Measurements from ENCODE around the gene MYZAP.

Gene MYZAP

GRCh38 chr15:57545995-57546394 lies 45.7 kb upstream of the MYZAP start:
- H3K27ac ChIP-seq (replicated peaks): no peak overlapping the region
- TF ChIP-seq, protein P1, sequence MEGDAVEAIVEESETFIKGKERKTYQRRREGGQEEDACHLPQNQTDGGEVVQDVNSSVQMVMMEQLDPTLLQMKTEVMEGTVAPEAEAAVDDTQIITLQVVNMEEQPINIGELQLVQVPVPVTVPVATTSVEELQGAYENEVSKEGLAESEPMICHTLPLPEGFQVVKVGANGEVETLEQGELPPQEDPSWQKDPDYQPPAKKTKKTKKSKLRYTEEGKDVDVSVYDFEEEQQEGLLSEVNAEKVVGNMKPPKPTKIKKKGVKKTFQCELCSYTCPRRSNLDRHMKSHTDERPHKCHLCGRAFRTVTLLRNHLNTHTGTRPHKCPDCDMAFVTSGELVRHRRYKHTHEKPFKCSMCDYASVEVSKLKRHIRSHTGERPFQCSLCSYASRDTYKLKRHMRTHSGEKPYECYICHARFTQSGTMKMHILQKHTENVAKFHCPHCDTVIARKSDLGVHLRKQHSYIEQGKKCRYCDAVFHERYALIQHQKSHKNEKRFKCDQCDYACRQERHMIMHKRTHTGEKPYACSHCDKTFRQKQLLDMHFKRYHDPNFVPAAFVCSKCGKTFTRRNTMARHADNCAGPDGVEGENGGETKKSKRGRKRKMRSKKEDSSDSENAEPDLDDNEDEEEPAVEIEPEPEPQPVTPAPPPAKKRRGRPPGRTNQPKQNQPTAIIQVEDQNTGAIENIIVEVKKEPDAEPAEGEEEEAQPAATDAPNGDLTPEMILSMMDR (IDR thresholded peaks at IDR 0.05; ENCODE audit: insufficient read depth, low read length): no peak
- TF ChIP-seq GABPA (IDR thresholded peaks at IDR 0.05; ENCODE audit: low read depth) (no peak), REST (IDR thresholded peaks at IDR 0.05; ENCODE audit: insufficient replicate concordance, low read depth) (no peak), POLR2AphosphoS5 (IDR thresholded peaks at IDR 0.05; ENCODE audit: low read depth) (no peak), SPI1 (IDR thresholded peaks at IDR 0.05; ENCODE audit: borderline replicate concordance, low read depth) (no peak)
- no peak for DNase-seq (ENCODE audit: low read depth in 1 of 2, low spot score in 1 of 2)
- H3K4me3 ChIP-seq (replicated peaks; ENCODE audit: insufficient read depth, low read length): no peak overlapping the region
- no peaks in the 10 kb centered on the region for H3K27me3 ChIP-seq (ENCODE audit: insufficient read depth, poor library complexity, severe bottlenecking)

DNA sequence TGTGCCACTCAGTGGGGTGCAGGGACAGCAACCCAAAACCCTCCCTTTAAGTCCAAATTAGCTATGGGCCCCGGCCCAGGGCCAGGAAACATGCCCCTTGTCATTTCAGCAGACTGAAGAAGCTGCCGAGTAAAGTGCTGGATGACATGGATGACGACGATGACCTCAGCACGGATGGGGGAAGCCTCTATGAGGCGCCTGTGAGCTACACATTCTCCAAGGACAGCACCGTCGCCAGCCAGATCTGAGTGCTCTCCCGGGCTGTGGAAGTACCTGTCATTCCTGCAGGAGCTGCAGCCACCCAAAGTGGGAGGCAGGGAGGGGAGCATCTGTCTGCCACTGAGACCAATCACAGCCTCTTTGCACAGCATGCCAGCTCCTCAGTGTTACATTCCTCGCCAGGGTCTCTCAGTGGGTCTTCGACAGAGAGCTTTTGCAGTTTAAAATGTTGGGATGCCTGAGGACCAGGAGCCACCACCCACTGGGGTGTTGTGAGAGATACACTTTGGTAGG lies 44.4 kb upstream of the MYZAP start:
- Histone ChIP-seq H3K27ac (replicated peaks) (no peak overlapping the region), H3K4me3 (replicated peaks; ENCODE audit: insufficient read depth, low read length) (no peak overlapping the region), H3K27me3 (ENCODE audit: insufficient read depth, poor library complexity, severe bottlenecking) (no peaks in the 10 kb centered on the region)
- DNase-seq (ENCODE audit: low read depth in 1 of 2, low spot score in 1 of 2): no peak
- TF ChIP-seq REST (IDR thresholded peaks at IDR 0.05; ENCODE audit: insufficient replicate concordance, low read depth) (no peak), SPI1 (IDR thresholded peaks at IDR 0.05; ENCODE audit: borderline replicate concordance, low read depth) (no peak)

GRCh38 chr15:57548351-57548750 lies 43.4 kb upstream of the MYZAP start:
- Histone ChIP-seq H3K27ac (replicated peaks) (no peak overlapping the region), H3K27me3 (ENCODE audit: insufficient read depth, poor library complexity, severe bottlenecking) (no peaks in the 10 kb centered on the region), H3K4me3 (replicated peaks; ENCODE audit: insufficient read depth, low read length) (no peak overlapping the region)
- DNase-seq (ENCODE audit: low read depth in 1 of 2, low spot score in 1 of 2): no peak
- TF ChIP-seq SPI1 (IDR thresholded peaks at IDR 0.05; ENCODE audit: borderline replicate concordance, low read depth) (no peak), REST (IDR thresholded peaks at IDR 0.05; ENCODE audit: insufficient replicate concordance, low read depth) (no peak), GABPA (IDR thresholded peaks at IDR 0.05; ENCODE audit: low read depth) (no peak), POLR2AphosphoS5 (IDR thresholded peaks at IDR 0.05; ENCODE audit: low read depth) (no peak)
- TF ChIP-seq, protein P1 (IDR thresholded peaks at IDR 0.05; ENCODE audit: insufficient read depth, low read length): no peak

Data from HL-60 (cell line).